GM23248 (cell line): ENCODE data around the gene JMJD4. TPM values are rescaled to one million over a fixed set of nuclear protein-coding genes. Genes with fewer than 3 reads are reported as not detected.
A peak's percentile ranks its signal among the peaks of the same experiment; 100 is the strongest.

ENCODE experiments used
- DNase-seq: peaks from one replicate; pipeline ENCODE4 v3.0.0-alpha.2; 2015
- H2AFZ ChIP-seq: fragments of 200-600 bp; sonication (generic); 2 replicates; pipeline ENCODE4 v1.6.1; 2016; ENCODE audit warnings: antibody characterized with exemption
- H3F3A ChIP-seq: fragments of 200-600 bp; sonication (generic); 2 replicates; pipeline ENCODE4 v1.6.1; 2016; ENCODE audit warnings: mild to moderate bottlenecking, antibody characterized with exemption, mixed run types; ENCODE audit not compliant: insufficient read depth
- H3K27ac ChIP-seq: fragments of 200-600 bp; sonication (generic); 2 replicates; pipeline ENCODE4 v1.5.1; 2016; ENCODE audit warnings: mild to moderate bottlenecking
- H3K27me3 ChIP-seq: fragments of 200-600 bp; sonication (generic); replicated peaks from 2 replicates; pipeline ENCODE4 v1.6.1; 2016; ENCODE audit warnings: mild to moderate bottlenecking; ENCODE audit not compliant: insufficient read depth
- H3K36me3 ChIP-seq: fragments of 200-600 bp; sonication (generic); 2 replicates; pipeline ENCODE4 v1.6.1; 2016; ENCODE audit warnings: low read depth, mild to moderate bottlenecking
- H3K4me1 ChIP-seq: fragments of 200-600 bp; sonication (generic); 2 replicates; pipeline ENCODE4 v1.6.1; 2016; ENCODE audit warnings: mild to moderate bottlenecking; ENCODE audit not compliant: insufficient read depth
- H3K4me2 ChIP-seq: fragments of 200-600 bp; sonication (generic); one replicate; pipeline ENCODE4 v1.6.1; 2016; ENCODE audit warnings: mild to moderate bottlenecking; ENCODE audit not compliant: unreplicated experiment
- H3K4me3 ChIP-seq: fragments of 200-600 bp; sonication (generic); 2 replicates; pipeline ENCODE4 v1.5.1; 2016; ENCODE audit warnings: mild to moderate bottlenecking
- H3K79me2 ChIP-seq: fragments of 200-600 bp; sonication (generic); 2 replicates; pipeline ENCODE4 v1.6.1; 2016; ENCODE audit warnings: mild to moderate bottlenecking; ENCODE audit not compliant: insufficient read depth
- H3K9ac ChIP-seq: fragments of 200-600 bp; sonication (generic); 2 replicates; pipeline ENCODE4 v1.6.1; 2016; ENCODE audit warnings: mild to moderate bottlenecking
- H3K9me2 ChIP-seq: fragments of 200-600 bp; sonication (generic); 2 replicates; pipeline ENCODE4 v1.6.1; 2016; ENCODE audit warnings: mixed run types, mild to moderate bottlenecking, moderate library complexity; ENCODE audit not compliant: insufficient read depth
- H3K9me3 ChIP-seq: fragments of 200-600 bp; sonication (generic); one replicate; pipeline ENCODE4 v1.6.1; 2017; ENCODE audit warnings: low read depth
- H4K20me1 ChIP-seq: fragments of 200-600 bp; sonication (generic); 2 replicates; pipeline ENCODE4 v1.6.0; 2016; ENCODE audit not compliant: insufficient read depth
- EZH2 ChIP-seq: fragments of 200-600 bp; sonication (generic); IDR thresholded peaks from 2 replicates; pipeline ENCODE4 v1.6.1; 2018; ENCODE audit warnings: antibody characterized with exemption, mild to moderate bottlenecking; ENCODE audit not compliant: insufficient read depth, poor library complexity, severe bottlenecking
- EZH2phosphoT487 ChIP-seq: fragments of 200-600 bp; sonication (generic); IDR thresholded peaks from 2 replicates; pipeline ENCODE4 v1.6.1; 2018; ENCODE audit warnings: antibody characterized with exemption, moderate library complexity, mild to moderate bottlenecking, low read depth; ENCODE audit not compliant: insufficient read depth
- WGBS, 2 experiments: methylation state at CpG; one replicate each; pipeline ENCODE4 v1.1.6; 2015 to 2017; ENCODE audit warnings: low lambda C conversion rate in 2 of 2, low coverage in 1 of 2; ENCODE audit errors: missing lambda C conversion rate in 2 of 2; 5-methylcytosine and 5-hydroxymethylcytosine counted together
- in situ Hi-C: fragments of 300-500 bp; cut with MboI; formaldehyde crosslinking; loops from 2 replicates; pipeline ENCODE4 v1.15.0; 2020
- polyA plus RNA-seq: library from polyadenylated mRNA; unstranded; fragments of >200 nt; fragmentation: Nextera tagmentation; extraction: Ambion mirVana; gene quantifications from 2 replicates; pipeline ENCODE4 v1.2.1, GENCODE V29; 2016
- total RNA-seq: library from RNA; depleted of rRNA; stranded (reverse); fragments of >200 nt; shearing (Covaris generic); gene quantifications from 2 replicates; pipeline ENCODE4 v1.2.3, GENCODE V29; 2014

Gene JMJD4
- total and polyA plus RNA-seq, 2 experiments from 2014 or later = 16.1 to 26.9 TPM

- peaks cover 37% of the 10 kb centered on the region for H3K4me1 ChIP-seq
- H3F3A ChIP-seq = peaks cover 32% of the 10 kb centered on the region
- no peaks in the 10 kb centered on the region for H3K27me3 ChIP-seq
- WGBS, 2 experiments = 32 to 40% methylated on average over 15 of the region's 15 CpGs
- peak; percentile 97 for DNase-seq
- H3K4me2 ChIP-seq = peak overlapping the region; percentile 36
- H3K36me3 ChIP-seq = peaks cover 10% of the 10 kb centered on the region; the same call in 1 of the 2 replicates
- TF ChIP-seq EZH2phosphoT487 (no peak), EZH2 (no peak)
- no peak overlapping the region for H3K4me3 ChIP-seq
- no peak overlapping the region for H2AFZ ChIP-seq
- in situ Hi-C loops = loop anchor here (10.0 kb wide), 1 partner anchor 195 kb away; no protein-coding TSS in a partner anchor
- H4K20me1 ChIP-seq = 0 out of 2 replicates have a peak, but pooled peaks cover 13% of the 10 kb centered on the region
- no peaks in the 10 kb centered on the region for H3K9me2 ChIP-seq
- peak overlapping the region; percentile 68 for H3K27ac ChIP-seq
- H3K79me2 ChIP-seq = peaks cover 44% of the 10 kb centered on the region
- peak overlapping the region; percentile 3; the same call in 1 of the 2 replicates for H3K9ac ChIP-seq
- no peaks in the 10 kb centered on the region for H3K9me3 ChIP-seq
These were observed 24.5 kb upstream of the JMJD4 start for GRCh38 chr1:227759341-227760300.

GRCh38 chr1:227758366-227758765 is 23.3 kb upstream of the JMJD4 start:
- peaks cover 45% of the 10 kb centered on the region for H3K79me2 ChIP-seq
- H3K9ac ChIP-seq = no peak overlapping the region
- peaks cover 43% of the 10 kb centered on the region for H3F3A ChIP-seq
- H3K9me2 ChIP-seq = no peaks in the 10 kb centered on the region
- peaks cover 10% of the 10 kb centered on the region; the same call in 1 of the 2 replicates for H3K36me3 ChIP-seq
- no peak overlapping the region for H2AFZ ChIP-seq
- H3K9me3 ChIP-seq = no peaks in the 10 kb centered on the region
- in situ Hi-C loops = no loop called here
- TF ChIP-seq EZH2phosphoT487 (no peak), EZH2 (no peak)
- H3K4me3 ChIP-seq = no peak overlapping the region
- H3K4me1 ChIP-seq = peaks cover 41% of the 10 kb centered on the region
- no peaks in the 10 kb centered on the region for H3K27me3 ChIP-seq
- 95 to 97% methylated on average over 6 of the region's 6 CpGs for WGBS, 2 experiments
- H3K4me2 ChIP-seq = no peak overlapping the region
- no peak for DNase-seq
- H3K27ac ChIP-seq = no peak overlapping the region
- 0 out of 2 replicates have a peak, but pooled peaks cover 13% of the 10 kb centered on the region for H4K20me1 ChIP-seq

GRCh38 chr1:227757781-227758180 is 22.7 kb upstream of the JMJD4 start:
- H2AFZ ChIP-seq = no peak overlapping the region
- H3K9me3 ChIP-seq = no peaks in the 10 kb centered on the region
- no peaks in the 10 kb centered on the region for H3K27me3 ChIP-seq
- H3K36me3 ChIP-seq = peaks cover 10% of the 10 kb centered on the region; the same call in 1 of the 2 replicates
- in situ Hi-C loops = no loop called here
- H3F3A ChIP-seq = peaks cover 45% of the 10 kb centered on the region
- H3K9me2 ChIP-seq = no peaks in the 10 kb centered on the region
- peaks cover 18% of the 10 kb centered on the region; the same call in 1 of the 2 replicates for H4K20me1 ChIP-seq
- WGBS, 2 experiments = 88 to 97% methylated on average over 2 of the region's 2 CpGs
- H3K4me3 ChIP-seq = no peak overlapping the region
- peaks cover 51% of the 10 kb centered on the region for H3K79me2 ChIP-seq
- no peak for DNase-seq
- H3K4me2 ChIP-seq = no peak overlapping the region
- H3K27ac ChIP-seq = no peak overlapping the region
- TF ChIP-seq EZH2 (no peak), EZH2phosphoT487 (no peak)
- peaks cover 37% of the 10 kb centered on the region for H3K4me1 ChIP-seq
- H3K9ac ChIP-seq = no peak overlapping the region

- Histone ChIP-seq H3K27me3 (no peaks in the 10 kb centered on the region), H3K4me1 (peaks cover 30% of the 10 kb centered on the region), H2AFZ (no peak overlapping the region), H3K36me3 (peaks cover 10% of the 10 kb centered on the region; the same call in 1 of the 2 replicates), H4K20me1 (peaks cover 20% of the 10 kb centered on the region; the same call in 1 of the 2 replicates), H3K79me2 (peaks cover 53% of the 10 kb centered on the region), H3K4me3 (no peak overlapping the region), H3K9ac (no peak overlapping the region), H3K9me2 (no peaks in the 10 kb centered on the region), H3K9me3 (no peaks in the 10 kb centered on the region), H3K4me2 (no peak overlapping the region), H3F3A (peaks cover 40% of the 10 kb centered on the region), H3K27ac (no peak overlapping the region)
- in situ Hi-C loops = no loop called here
- no peak for TF ChIP-seq EZH2
- TF ChIP-seq EZH2phosphoT487 = no peak
- no peak for DNase-seq
- 94 to 96% methylated on average over 13 of the region's 13 CpGs for WGBS, 2 experiments
These were observed 21.3 kb upstream of the JMJD4 start for GRCh38 chr1:227756172-227756959.
